ENCODE measurements around the gene C8G.

The C8G gene

GRCh38 chr9:136941231-136942111 lies 3.6 kb upstream of the C8G start:
- no peak for TF ChIP-seq Cebpa-rat (IDR thresholded peaks at IDR 0.05)
- H3K9me3 ChIP-seq (replicated peaks in 1 of 11): peaks cover 0 to 7% (median 0%) of the 10 kb centered on the region in 11 experiments; a peak in 4 of 22 replicates
- peaks cover 47 to 78% (median 55%) of the 10 kb centered on the region in 11 experiments; a peak in 21 of 22 replicates for H4K20me1 ChIP-seq
- no peaks in the 10 kb centered on the region for H3K27me3 ChIP-seq
- peaks cover 20 to 79% (median 40%) of the 10 kb centered on the region in 10 experiments for H3K4me1 ChIP-seq
- peak overlapping the region in 3 of 11 experiments; percentile 92 to 95 (median 95); a peak in 3 of 22 replicates for H3K9ac ChIP-seq
- peaks cover 44 to 67% (median 63%) of the 10 kb centered on the region in 11 experiments for H3K36me3 ChIP-seq
- H3K4me3 ChIP-seq: no peak overlapping the region
- no peak overlapping the region for H3K27ac ChIP-seq
- peak overlapping the region in 1 of 11 experiments; percentile 12; a peak in 2 of 22 replicates for H3K4me2 ChIP-seq

- H4K20me1 ChIP-seq: peaks cover 47 to 71% (median 55%) of the 10 kb centered on the region in 11 experiments; a peak in 21 of 22 replicates
- TF ChIP-seq Cebpa-rat (IDR thresholded peaks at IDR 0.05): no peak
- H3K27me3 ChIP-seq: no peaks in the 10 kb centered on the region
- peaks cover 20 to 75% (median 42%) of the 10 kb centered on the region in 10 experiments for H3K4me1 ChIP-seq
- peak overlapping the region in 10 of 11 experiments; percentile 95 to 98 (median 97); a peak in 20 of 22 replicates for H3K4me2 ChIP-seq
- H3K9me3 ChIP-seq (replicated peaks in 1 of 11): peaks cover 0 to 5% (median 0%) of the 10 kb centered on the region in 11 experiments; a peak in 4 of 22 replicates
- H3K9ac ChIP-seq: peak overlapping the region; percentile 92 to 98 (median 95); a peak in 18 of 22 replicates
- H3K4me3 ChIP-seq: peak overlapping the region in 8 of 10 experiments; percentile 92 to 100 (median 98); a peak in 12 of 20 replicates
- H3K27ac ChIP-seq: no peak overlapping the region; a peak in 1 of 22 replicates
- H3K36me3 ChIP-seq: peaks cover 44 to 64% (median 56%) of the 10 kb centered on the region in 11 experiments
Measured at GRCh38 chr9:136942112-136942880, 2.7 kb upstream of the C8G start.

- no peak for TF ChIP-seq Cebpa-rat (IDR thresholded peaks at IDR 0.05)
- Histone ChIP-seq H3K9ac (peak overlapping the region; percentile 92 to 98 (median 95); a peak in 20 of 22 replicates), H3K4me3 (peak overlapping the region; percentile 83 to 100 (median 98); a peak in 19 of 20 replicates), H3K27ac (no peak overlapping the region; a peak in 1 of 22 replicates), H3K9me3 (replicated peaks in 1 of 11) (no peaks in the 10 kb centered on the region), H3K4me2 (peak overlapping the region; percentile 95 to 98 (median 97)), H3K4me1 (peaks cover 20 to 75% (median 47%) of the 10 kb centered on the region in 10 experiments), H3K36me3 (peaks cover 44 to 58% (median 51%) of the 10 kb centered on the region in 11 experiments), H3K27me3 (no peaks in the 10 kb centered on the region), H4K20me1 (peaks cover 47 to 65% (median 54%) of the 10 kb centered on the region in 11 experiments; a peak in 21 of 22 replicates)
Measured at GRCh38 chr9:136942881-136943230, 2.2 kb upstream of the C8G start.

GRCh38 chr9:136943291-136944211 lies 1.5 kb upstream of the C8G start:
- Histone ChIP-seq H3K27ac (peak overlapping the region; percentile 84 to 96 (median 93)), H3K4me3 (peak overlapping the region; percentile 83 to 100 (median 98)), H3K27me3 (no peaks in the 10 kb centered on the region), H3K36me3 (peaks cover 43 to 51% (median 45%) of the 10 kb centered on the region in 11 experiments), H3K9ac (peak overlapping the region; percentile 92 to 98 (median 95)), H3K9me3 (replicated peaks in 1 of 11) (no peaks in the 10 kb centered on the region), H3K4me1 (peaks cover 20 to 77% (median 52%) of the 10 kb centered on the region in 10 experiments), H3K4me2 (peak overlapping the region; percentile 95 to 98 (median 97)), H4K20me1 (peaks cover 47 to 58% (median 53%) of the 10 kb centered on the region in 11 experiments; a peak in 21 of 22 replicates)
- TF ChIP-seq Cebpa-rat (IDR thresholded peaks at IDR 0.05): no peak

- peaks cover 24 to 78% (median 54%) of the 10 kb centered on the region in 10 experiments for H3K4me1 ChIP-seq
- H3K9me3 ChIP-seq (replicated peaks in 1 of 11): no peaks in the 10 kb centered on the region
- H4K20me1 ChIP-seq: peaks cover 46 to 52% (median 50%) of the 10 kb centered on the region in 11 experiments; a peak in 21 of 22 replicates
- H3K36me3 ChIP-seq: peaks cover 38 to 45% (median 42%) of the 10 kb centered on the region in 11 experiments
- H3K4me2 ChIP-seq: peak overlapping the region; percentile 95 to 98 (median 97)
- H3K9ac ChIP-seq: peak overlapping the region; percentile 92 to 98 (median 95)
- H3K27ac ChIP-seq: peak overlapping the region; percentile 84 to 96 (median 93)
- H3K4me3 ChIP-seq: peak overlapping the region; percentile 83 to 100 (median 98)
- no peaks in the 10 kb centered on the region for H3K27me3 ChIP-seq
- TF ChIP-seq Cebpa-rat (IDR thresholded peaks at IDR 0.05): no peak
Measured at GRCh38 chr9:136944212-136944518, 878 bp upstream of the C8G start.

- H3K4me1 ChIP-seq: peaks cover 32 to 70% (median 53%) of the 10 kb centered on the region in 10 experiments
Measured at GRCh38 chr9:136945333-136946227, 537 bp downstream of the C8G start.

More at GRCh38 chr9:136945333-136946227, 537 bp downstream of the C8G start:
- TF ChIP-seq Cebpa-rat (IDR thresholded peaks at IDR 0.05): no peak
- no peaks in the 10 kb centered on the region for H3K9me3 ChIP-seq (replicated peaks in 1 of 11)
- no peak overlapping the region; a peak in 1 of 20 replicates for H3K4me3 ChIP-seq
- H3K27ac ChIP-seq: peak overlapping the region in 3 of 11 experiments; percentile 38 to 96 (median 94); a peak in 6 of 22 replicates
- peaks cover 32 to 38% (median 36%) of the 10 kb centered on the region in 11 experiments; a peak in 21 of 22 replicates for H4K20me1 ChIP-seq
- H3K4me2 ChIP-seq: peak overlapping the region; percentile 27 to 78 (median 51); a peak in 21 of 22 replicates
- no peaks in the 10 kb centered on the region for H3K27me3 ChIP-seq
- peaks cover 24 to 31% (median 28%) of the 10 kb centered on the region in 11 experiments for H3K36me3 ChIP-seq
- H3K9ac ChIP-seq: peak overlapping the region in 2 of 11 experiments; percentile 9 to 23; a peak in 1 of 22 replicates

Measured in BLaER1 treated with 17β-estradiol and CSF1 and Interleukin-3, amounts not matched to agents 10 nM and 100 nM (cell line).